Activated naive CD8-positive, alpha-beta T cell treated with anti-CD3 and anti-CD28 coated beads, Interleukin-2, amount 50 U/mL, for 24 hours (primary cell): ENCODE measurements around the gene PPP1R14B.

ENCODE experiments used
- ATAC-seq: fragments of 150-1000 bp; cut with Tn5 transposase; one replicate; pipeline ENCODE4 v1.10.0; 2021
- DNase-seq: peaks from one replicate; pipeline ENCODE4 v3.0.0; 2021
- H3K27ac Mint-ChIP-seq: one replicate; pipeline ENCODE4 v1.8.0; 2021; ENCODE audit warnings: mild to moderate bottlenecking, mixed read lengths
- H3K27me3 Mint-ChIP-seq: one replicate; pipeline ENCODE4 v1.8.0; 2021; ENCODE audit warnings: mixed read lengths
- H3K36me3 Mint-ChIP-seq: one replicate; pipeline ENCODE4 v1.8.0; 2021; ENCODE audit warnings: low read depth, mixed read lengths
- H3K4me1 Mint-ChIP-seq: one replicate; pipeline ENCODE4 v1.8.0; 2021; ENCODE audit warnings: mixed read lengths
- H3K4me3 Mint-ChIP-seq: one replicate; pipeline ENCODE4 v1.8.0; 2021; ENCODE audit warnings: mild to moderate bottlenecking, moderate library complexity, mixed read lengths
- H3K9me3 Mint-ChIP-seq: one replicate; pipeline ENCODE4 v1.8.0; 2021; ENCODE audit warnings: mixed read lengths

PPP1R14B gene, protein sequence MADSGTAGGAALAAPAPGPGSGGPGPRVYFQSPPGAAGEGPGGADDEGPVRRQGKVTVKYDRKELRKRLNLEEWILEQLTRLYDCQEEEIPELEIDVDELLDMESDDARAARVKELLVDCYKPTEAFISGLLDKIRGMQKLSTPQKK

DNA sequence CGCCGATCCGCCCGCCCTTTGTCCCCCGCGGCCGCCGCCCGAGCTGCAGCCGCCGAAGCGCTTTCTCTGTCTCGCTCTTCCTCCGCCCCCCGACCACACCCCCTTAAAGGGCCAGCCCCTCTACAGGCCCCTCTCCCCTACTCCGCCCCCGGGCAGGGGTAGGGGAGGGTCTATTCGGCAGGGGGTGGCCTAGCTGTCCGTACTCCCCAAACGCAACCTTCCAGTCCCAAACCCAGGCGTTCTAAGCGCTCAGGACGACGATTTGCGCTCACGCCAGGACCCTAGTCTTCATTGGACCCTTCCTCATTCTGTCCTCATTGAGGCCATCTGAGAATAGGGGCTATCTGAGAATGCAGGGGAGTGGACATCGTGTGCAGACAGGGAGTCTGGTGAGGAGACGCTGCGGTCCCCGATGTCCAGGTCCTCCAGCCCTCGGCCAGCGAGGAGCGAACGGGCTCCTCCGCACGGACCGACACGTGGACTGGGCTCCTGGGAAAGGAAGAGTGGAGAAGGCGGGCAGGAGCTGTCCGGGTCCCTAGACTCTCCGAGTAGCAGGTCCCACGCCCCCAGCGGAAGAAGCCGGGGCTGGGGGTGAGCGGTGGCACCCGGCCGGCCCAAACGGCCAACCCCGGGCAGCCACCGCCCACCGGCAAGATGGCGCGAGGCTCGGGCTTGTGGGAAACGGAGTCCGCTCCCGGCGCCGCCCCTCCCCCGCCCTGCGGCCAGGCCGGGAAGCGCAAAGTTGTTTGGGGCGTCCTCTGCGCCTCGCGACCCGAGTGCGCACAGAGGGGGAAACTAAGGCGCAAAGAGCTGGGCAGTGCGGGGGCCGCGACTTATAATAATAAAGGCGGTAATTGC lies at the start of gene PPP1R14B:
Gene PPP1R14B, minus strand, starts transcription at position 73 of the 858 bp plus-strand sequence. CDS start 270 bp downstream, outside the sequence.
- peak within 1 kb of the TSS; percentile 96 for H3K27ac Mint-ChIP-seq
- H3K27me3 Mint-ChIP-seq = no peaks in the 10 kb centered on the region
- DNase-seq (peak; percentile 87), ATAC-seq (peak; percentile 43)
- peaks cover 38% of the 10 kb centered on the region for H3K4me1 Mint-ChIP-seq
- H3K36me3 Mint-ChIP-seq = peaks cover 14% of the 10 kb centered on the region
- no peaks in the 10 kb centered on the region for H3K9me3 Mint-ChIP-seq
- peak within 1 kb of the TSS; percentile 92 for H3K4me3 Mint-ChIP-seq

DNA sequence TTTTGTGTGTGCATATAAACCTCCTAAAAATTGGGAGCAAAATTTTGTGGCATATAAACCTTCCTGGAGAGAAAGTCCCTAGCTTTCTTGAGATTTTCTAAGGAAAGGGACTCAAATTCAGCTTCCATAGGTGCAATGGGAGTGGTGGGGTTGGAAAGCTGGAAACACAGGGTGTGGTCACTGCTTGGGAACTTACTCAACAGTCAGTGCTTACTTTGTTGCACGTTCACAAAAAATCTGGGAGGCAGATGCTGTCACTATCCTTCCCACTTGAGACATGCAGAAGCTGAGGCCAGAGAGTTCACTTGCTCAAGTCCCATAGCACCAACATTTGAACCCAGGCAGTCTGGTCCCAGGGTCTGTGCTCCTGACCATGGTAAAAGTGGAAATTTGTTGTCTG lies 49.5 kb upstream of the PPP1R14B start:
- Mint-ChIP-seq H3K9me3 (no peaks in the 10 kb centered on the region), H3K36me3 (no peaks in the 10 kb centered on the region), H3K4me1 (peaks cover 17% of the 10 kb centered on the region), H3K4me3 (no peak overlapping the region), H3K27ac (no peak overlapping the region), H3K27me3 (peaks cover 81% of the 10 kb centered on the region)
- ATAC-seq (no peak), DNase-seq (no peak)

DNA sequence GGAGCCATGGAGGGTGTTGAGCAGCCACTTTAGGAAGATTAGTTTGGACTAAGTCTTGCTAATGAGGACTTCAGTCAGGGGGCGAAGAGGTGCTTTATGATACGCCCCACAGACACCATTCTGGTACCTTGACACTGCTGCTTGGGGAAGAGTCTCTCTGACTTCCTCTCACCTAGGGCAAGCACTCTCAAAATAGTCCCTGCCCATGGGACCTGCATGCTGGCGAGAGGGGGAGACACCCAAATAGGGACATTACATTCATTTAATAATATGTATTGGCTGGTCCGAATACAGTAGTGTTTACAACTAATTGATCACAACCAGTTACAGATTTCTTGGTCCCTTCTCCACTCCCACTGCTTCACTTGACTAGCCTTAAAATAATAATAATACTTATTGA lies 49.0 kb upstream of the PPP1R14B start:
- Mint-ChIP-seq H3K36me3 (no peaks in the 10 kb centered on the region), H3K9me3 (no peaks in the 10 kb centered on the region), H3K27me3 (peaks cover 79% of the 10 kb centered on the region), H3K27ac (no peak overlapping the region), H3K4me3 (no peak overlapping the region), H3K4me1 (peaks cover 15% of the 10 kb centered on the region)
- DNase-seq (no peak), ATAC-seq (no peak)

DNA sequence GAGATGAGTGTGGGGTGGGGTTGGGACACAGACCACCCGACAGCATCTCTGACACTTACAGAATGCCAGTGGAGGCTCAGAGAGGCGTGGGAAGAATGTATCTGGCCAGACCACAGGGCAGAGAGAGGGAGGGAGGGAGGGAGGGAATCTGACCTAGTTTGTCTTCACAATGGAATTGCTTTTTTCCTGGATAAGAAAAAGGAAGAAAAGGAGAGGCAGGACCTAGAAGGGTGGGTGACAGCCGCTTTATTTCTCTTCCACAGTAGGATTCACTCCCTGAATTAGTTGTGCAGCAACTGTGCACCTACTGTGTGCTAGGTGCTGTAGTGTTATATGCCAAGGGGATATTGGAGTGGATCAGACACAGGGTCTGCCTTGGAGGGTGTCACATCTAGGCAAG lies 48.0 kb upstream of the PPP1R14B start:
- no peak for DNase-seq
- Mint-ChIP-seq H3K9me3 (no peaks in the 10 kb centered on the region), H3K27me3 (peaks cover 78% of the 10 kb centered on the region), H3K27ac (no peak overlapping the region), H3K36me3 (no peaks in the 10 kb centered on the region), H3K4me3 (no peak overlapping the region), H3K4me1 (peaks cover 10% of the 10 kb centered on the region)
- ATAC-seq = no peak

DNA sequence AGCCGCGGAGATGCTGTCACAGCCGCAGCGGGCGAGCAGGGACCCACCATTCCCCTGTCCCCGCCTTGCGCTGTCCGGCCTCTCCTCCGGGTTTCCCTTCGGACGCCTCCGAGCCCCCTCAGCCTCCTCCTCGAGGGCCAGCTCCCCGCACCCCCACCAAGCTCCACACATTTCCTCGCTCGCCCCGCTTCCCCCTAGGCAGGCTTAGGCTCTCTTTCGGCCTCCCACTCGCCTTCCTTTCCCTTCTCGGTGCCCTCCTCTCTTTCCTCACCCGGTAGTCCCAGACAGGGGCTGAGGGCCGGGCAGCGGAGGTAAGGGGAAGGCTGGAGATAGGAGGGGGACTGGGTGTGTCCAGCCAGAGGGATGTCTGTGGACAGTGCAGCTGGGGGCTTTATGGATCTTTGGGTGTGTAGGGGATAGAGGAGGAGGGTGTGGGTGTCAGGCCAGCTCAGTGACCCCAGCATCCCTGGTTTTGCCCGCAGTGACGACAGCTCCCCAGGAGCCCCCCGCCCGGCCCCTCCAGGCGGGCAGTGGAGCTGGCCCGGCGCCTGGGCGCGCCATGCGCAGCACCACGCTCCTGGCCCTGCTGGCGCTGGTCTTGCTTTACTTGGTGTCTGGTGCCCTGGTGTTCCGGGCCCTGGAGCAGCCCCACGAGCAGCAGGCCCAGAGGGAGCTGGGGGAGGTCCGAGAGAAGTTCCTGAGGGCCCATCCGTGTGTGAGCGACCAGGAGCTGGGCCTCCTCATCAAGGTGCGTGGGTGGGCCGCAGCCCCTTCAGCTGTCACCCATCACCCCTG lies 45.9 kb upstream of the PPP1R14B start:
- DNase-seq (no peak), ATAC-seq (no peak)
- Mint-ChIP-seq H3K27ac (no peak overlapping the region), H3K4me1 (peaks cover 5% of the 10 kb centered on the region), H3K36me3 (no peaks in the 10 kb centered on the region), H3K4me3 (no peak overlapping the region), H3K9me3 (no peaks in the 10 kb centered on the region), H3K27me3 (peaks cover 58% of the 10 kb centered on the region)

DNA sequence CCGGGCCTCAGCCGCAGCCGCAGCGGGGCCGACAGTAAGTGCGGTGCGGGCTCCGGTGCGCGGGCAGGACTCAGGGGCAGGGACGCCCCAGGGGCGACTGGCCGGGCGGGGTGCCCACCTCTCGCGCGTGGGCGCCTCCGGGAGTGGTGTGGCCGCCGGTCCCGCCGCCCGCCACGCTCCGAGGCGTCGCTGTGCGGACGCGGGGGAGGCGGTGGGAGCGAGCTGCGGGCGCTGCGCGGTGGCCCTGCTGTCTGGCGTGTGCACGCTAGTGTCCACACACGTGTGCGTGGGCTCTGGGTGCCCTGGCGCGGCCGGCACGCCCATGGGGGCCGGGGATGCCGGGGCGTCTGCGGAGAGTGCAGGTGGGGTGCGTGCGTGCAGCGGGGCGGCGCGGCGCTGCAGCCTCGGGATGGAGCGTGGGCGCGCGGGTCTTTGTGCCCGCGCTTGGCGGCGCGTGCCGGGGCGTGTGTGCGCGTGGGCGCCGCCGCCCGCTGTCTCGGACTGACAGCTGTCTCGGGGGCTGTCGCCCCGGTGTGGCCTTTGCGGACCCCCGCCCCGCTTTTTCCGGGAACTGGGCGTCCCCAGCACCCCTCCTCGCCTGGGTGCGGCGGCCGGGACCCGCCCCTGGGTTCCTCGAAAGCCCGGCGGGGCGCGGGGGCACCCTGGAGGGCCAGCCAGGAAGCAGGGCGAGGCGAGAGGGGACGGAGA lies 45.2 kb upstream of the PPP1R14B start:
- ATAC-seq = no peak
- H3K9me3 Mint-ChIP-seq = no peaks in the 10 kb centered on the region
- H3K4me1 Mint-ChIP-seq = peaks cover 5% of the 10 kb centered on the region
- H3K27ac Mint-ChIP-seq = no peak overlapping the region
- H3K36me3 Mint-ChIP-seq = no peaks in the 10 kb centered on the region
- no peak overlapping the region for H3K4me3 Mint-ChIP-seq
- no peak for DNase-seq
- H3K27me3 Mint-ChIP-seq = peaks cover 50% of the 10 kb centered on the region

DNA sequence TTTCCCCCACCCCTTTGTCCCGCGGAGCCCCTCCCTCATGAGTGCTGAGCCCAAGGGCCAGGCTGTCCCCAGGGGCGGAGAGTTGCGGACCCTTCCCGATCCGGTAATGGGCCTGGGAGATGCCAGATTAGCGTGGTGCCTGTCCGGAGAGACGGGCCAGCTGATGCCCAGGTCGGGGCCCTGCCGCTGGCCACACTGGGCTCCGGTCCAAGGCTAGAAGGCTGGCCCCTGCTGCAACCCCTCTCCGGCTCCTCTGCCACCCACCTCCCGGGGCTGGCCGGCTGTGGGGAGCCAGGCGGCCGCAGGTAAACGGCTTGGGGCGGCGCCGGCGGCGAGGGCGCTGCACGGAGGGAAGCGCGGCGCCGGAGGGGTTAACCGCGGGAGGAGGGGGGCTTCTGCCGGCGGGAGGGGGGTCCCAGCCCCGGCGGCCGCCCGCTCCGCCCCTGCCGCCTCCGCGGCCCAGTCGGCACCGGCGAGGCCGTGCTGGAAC lies 44.6 kb upstream of the PPP1R14B start, which contains the start of gene KCNK4:
Gene KCNK4, plus strand, starts transcription at position 41 of the 490 bp plus-strand sequence. CDS start 1,717 bp downstream, outside the sequence.
- H3K27ac Mint-ChIP-seq = no peak within 1 kb of the TSS
- H3K36me3 Mint-ChIP-seq = no peaks in the 10 kb centered on the region
- peaks cover 44% of the 10 kb centered on the region for H3K27me3 Mint-ChIP-seq
- H3K4me1 Mint-ChIP-seq = peaks cover 11% of the 10 kb centered on the region
- DNase-seq (no peak), ATAC-seq (no peak)
- no peaks in the 10 kb centered on the region for H3K9me3 Mint-ChIP-seq
- peak within 1 kb of the TSS; percentile 34 for H3K4me3 Mint-ChIP-seq

DNA sequence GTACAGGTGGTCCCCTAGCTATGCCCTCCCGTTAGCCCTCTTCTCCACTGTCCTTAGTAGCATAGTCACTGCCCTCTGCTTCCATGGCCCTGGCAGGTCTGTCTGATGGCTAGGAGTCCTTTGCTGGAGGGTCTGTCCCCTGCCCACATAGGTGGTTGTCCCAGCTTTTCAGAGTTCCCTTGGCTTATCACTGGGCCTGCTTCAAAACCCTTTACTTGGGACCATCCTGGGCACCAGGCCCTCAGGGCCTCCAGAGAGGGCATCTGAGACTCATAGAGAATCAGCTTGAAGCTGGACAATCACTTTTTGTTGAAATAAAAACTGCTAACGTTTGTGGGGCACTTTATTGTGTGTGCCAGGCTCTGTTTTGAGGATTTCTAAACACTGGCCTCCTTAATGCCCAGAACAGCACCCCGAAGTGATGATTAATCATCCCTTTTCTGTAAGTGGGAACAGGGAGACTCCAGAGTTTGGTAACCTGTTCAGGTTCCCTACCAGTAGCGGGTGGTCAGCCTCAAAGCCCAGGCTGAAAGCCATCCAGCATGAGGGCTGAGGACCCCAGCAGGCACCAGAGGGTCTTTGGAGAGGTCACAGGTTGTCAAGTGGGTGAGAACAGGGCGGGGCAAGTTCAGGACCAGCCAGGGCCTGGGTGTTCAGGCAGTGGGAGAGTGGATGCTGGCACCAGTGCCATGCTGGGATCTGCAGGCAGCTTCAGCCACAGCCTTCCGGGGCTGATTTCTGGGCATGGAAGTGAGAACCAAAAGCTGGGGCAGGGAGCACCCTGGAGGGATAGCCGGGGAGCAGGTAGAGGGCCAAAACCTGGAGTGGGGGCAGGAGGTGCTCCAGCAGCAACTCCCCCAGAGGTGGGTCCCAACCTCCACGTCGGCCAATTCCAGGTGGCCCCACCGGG lies 43.9 kb upstream of the PPP1R14B start:
- no peak for DNase-seq
- Mint-ChIP-seq H3K4me1 (peaks cover 13% of the 10 kb centered on the region), H3K9me3 (no peaks in the 10 kb centered on the region), H3K27ac (no peak overlapping the region), H3K36me3 (no peaks in the 10 kb centered on the region), H3K27me3 (peaks cover 37% of the 10 kb centered on the region), H3K4me3 (peak overlapping the region; percentile 34)
- no peak for ATAC-seq

DNA sequence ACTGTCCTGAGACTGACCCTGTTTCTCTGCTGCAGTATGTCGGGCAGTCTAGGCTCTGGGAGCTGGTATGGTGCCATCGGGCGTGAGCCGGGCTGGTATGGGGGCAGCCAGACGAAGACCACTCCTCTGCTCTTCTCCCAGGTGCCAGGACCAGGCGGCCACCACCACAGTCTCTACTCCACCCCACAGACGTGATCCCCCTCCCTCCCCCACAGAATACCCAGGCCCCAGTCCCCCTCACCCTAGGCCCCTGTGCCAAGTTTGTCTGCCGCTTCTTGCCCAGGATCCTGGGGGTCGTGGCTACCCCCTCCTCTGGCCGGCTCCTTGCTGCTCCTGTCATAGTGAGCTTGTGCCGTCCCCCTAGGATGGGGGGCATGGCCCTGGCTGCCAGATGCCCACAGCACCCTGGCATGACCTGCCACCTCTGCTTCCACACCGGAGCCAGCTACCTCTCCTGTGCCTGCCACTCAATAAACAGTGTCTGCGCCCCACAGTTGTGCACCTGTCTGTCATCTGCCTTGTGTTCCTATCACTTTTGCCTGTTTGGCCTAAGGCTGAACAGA lies 42.3 kb upstream of the PPP1R14B start:
- ATAC-seq (no peak), DNase-seq (no peak)
- peaks cover 15% of the 10 kb centered on the region for H3K4me1 Mint-ChIP-seq
- H3K27me3 Mint-ChIP-seq = peaks cover 25% of the 10 kb centered on the region
- H3K36me3 Mint-ChIP-seq = no peaks in the 10 kb centered on the region
- H3K27ac Mint-ChIP-seq = no peak overlapping the region
- H3K4me3 Mint-ChIP-seq = no peak overlapping the region
- H3K9me3 Mint-ChIP-seq = no peaks in the 10 kb centered on the region

DNA sequence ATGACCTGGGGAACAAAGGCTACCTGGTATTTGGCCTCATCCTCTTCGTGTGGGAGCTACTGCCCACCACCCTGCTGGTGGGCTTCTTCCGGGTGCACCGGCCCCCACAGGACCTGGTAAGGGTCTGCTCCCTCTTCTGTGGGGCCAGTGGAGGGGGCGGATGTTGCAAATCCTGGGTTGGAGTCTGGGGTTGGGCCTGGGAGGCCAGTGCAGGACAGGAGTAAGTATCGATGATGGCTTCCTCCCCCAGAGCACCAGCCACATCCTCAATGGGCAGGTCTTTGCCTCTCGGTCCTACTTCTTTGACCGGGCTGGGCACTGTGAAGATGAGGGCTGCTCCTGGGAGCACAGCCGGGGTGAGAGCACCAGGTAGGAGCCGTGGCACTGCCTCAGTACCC lies 41.6 kb upstream of the PPP1R14B start:
- Mint-ChIP-seq H3K9me3 (no peaks in the 10 kb centered on the region), H3K4me1 (peaks cover 18% of the 10 kb centered on the region), H3K36me3 (no peaks in the 10 kb centered on the region), H3K27me3 (peaks cover 18% of the 10 kb centered on the region), H3K4me3 (no peak overlapping the region), H3K27ac (no peak overlapping the region)
- ATAC-seq = no peak
- no peak for DNase-seq

DNA sequence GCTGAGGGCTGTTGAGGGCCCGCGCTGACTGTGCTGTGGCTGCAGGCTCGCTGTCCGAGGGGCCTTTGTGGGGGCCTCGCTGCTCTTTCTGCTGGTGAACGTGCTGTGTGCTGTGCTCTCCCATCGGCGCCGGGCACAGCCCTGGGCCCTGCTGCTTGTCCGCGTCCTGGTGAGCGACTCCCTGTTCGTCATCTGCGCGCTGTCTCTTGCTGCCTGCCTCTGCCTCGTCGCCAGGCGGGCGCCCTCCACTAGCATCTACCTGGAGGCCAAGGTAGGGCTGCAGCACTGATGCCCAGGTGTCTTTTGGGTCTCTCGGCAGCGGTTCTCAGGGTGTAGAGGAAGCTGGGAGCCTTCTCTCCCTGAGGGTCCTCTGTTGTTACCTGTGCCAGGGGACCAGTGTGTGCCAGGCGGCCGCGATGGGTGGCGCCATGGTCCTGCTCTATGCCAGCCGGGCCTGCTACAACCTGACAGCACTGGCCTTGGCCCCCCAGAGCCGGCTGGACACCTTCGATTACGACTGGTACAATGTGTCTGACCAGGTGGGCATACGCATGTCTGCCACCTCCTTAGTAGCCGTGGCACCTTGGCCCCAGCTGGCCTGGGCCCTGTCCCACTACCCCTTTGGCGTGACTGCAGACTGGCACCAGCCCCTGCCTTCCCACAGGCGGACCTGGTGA lies 41.1 kb upstream of the PPP1R14B start:
- Mint-ChIP-seq H3K9me3 (no peaks in the 10 kb centered on the region), H3K36me3 (peaks cover 2% of the 10 kb centered on the region), H3K27me3 (peaks cover 13% of the 10 kb centered on the region), H3K27ac (no peak overlapping the region), H3K4me3 (no peak overlapping the region), H3K4me1 (peaks cover 21% of the 10 kb centered on the region)
- no peak for DNase-seq
- ATAC-seq = no peak

DNA sequence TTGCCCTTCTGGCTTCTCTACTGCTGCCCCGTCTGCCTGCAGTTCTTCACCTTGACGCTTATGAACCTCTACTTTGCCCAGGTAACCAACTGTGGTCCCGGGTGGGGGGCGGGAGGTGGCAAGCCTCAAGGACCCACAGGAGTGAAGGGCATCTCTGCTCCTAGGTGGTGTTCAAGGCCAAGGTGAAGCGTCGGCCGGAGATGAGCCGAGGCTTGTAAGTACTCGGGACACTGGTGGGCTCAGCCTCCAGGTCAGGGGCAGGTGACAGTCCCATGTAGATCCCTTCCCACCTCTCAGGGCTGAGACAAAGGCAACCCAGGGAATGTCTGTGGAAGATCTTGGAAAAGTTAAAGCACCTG lies 40.0 kb upstream of the PPP1R14B start:
- H3K9me3 Mint-ChIP-seq = no peaks in the 10 kb centered on the region
- H3K27me3 Mint-ChIP-seq = peaks cover 9% of the 10 kb centered on the region
- no peak for DNase-seq
- H3K27ac Mint-ChIP-seq = peak overlapping the region; percentile 61
- ATAC-seq = no peak
- peak overlapping the region; percentile 80 for H3K4me3 Mint-ChIP-seq
- H3K4me1 Mint-ChIP-seq = peaks cover 21% of the 10 kb centered on the region
- H3K36me3 Mint-ChIP-seq = peaks cover 5% of the 10 kb centered on the region
